ENCODE measurements around the gene MICB.
A peak's percentile ranks its signal among the peaks of the same experiment; 100 is the strongest.

MICB gene

DNA sequence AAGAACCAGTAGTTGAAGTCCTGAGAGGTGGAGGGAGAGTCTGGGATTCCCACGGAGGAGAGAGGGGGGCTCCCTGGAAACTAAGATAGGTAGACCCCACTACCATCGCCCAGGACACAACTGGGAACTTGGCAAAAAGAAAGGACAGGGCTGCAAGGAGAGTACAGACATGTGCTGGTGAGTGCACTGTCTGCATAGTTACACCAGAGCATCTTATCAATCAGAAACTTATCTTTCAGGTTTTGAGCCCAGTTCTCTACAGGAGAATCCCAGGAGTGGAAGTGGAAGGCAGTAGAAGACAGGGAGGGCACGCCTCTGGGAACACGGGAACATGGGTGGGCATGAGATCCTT, 61.6 kb downstream of the MICB start:
- H3K9ac ChIP-seq (ENCODE audit: low read length), result peak overlapping the region; percentile 69
- peak overlapping the region; percentile 41 for H3K4me3 ChIP-seq (ENCODE audit: insufficient read depth, low read length, poor library complexity, severe bottlenecking)
- H3K79me2 ChIP-seq (ENCODE audit: insufficient read depth, low read length), result peaks cover 12% of the 10 kb centered on the region; the same call in 1 of the 2 replicates
- no peak for TF ChIP-seq EZH2phosphoT487 (conservative IDR thresholded peaks at IDR 0.05; ENCODE audit: low read length)
- TF ChIP-seq, protein P1, sequence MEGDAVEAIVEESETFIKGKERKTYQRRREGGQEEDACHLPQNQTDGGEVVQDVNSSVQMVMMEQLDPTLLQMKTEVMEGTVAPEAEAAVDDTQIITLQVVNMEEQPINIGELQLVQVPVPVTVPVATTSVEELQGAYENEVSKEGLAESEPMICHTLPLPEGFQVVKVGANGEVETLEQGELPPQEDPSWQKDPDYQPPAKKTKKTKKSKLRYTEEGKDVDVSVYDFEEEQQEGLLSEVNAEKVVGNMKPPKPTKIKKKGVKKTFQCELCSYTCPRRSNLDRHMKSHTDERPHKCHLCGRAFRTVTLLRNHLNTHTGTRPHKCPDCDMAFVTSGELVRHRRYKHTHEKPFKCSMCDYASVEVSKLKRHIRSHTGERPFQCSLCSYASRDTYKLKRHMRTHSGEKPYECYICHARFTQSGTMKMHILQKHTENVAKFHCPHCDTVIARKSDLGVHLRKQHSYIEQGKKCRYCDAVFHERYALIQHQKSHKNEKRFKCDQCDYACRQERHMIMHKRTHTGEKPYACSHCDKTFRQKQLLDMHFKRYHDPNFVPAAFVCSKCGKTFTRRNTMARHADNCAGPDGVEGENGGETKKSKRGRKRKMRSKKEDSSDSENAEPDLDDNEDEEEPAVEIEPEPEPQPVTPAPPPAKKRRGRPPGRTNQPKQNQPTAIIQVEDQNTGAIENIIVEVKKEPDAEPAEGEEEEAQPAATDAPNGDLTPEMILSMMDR (IDR thresholded peaks at IDR 0.05; ENCODE audit: insufficient read depth, low read length, poor library complexity, severe bottlenecking), result no peak
- H3K9me2 ChIP-seq (replicated peaks; ENCODE audit: insufficient read depth, low read length), result no peaks in the 10 kb centered on the region
- H4K20me1 ChIP-seq (ENCODE audit: low read depth, low read length), result no peaks in the 10 kb centered on the region
- H3K27me3 ChIP-seq (ENCODE audit: low read length), result no peaks in the 10 kb centered on the region
- H3K27ac ChIP-seq (ENCODE audit: low read depth, low read length), result peak overlapping the region; percentile 94
- peak overlapping the region; percentile 77 for H3K4me2 ChIP-seq (ENCODE audit: low read depth, low read length, poor library complexity, severe bottlenecking)
- no peaks in the 10 kb centered on the region for H3K36me3 ChIP-seq (ENCODE audit: low read length)
- no peak overlapping the region for H2AFZ ChIP-seq (ENCODE audit: low read depth, low read length, severe bottlenecking)
- peaks cover 76% of the 10 kb centered on the region for H3F3A ChIP-seq (ENCODE audit: insufficient read depth)
- H3K9me3 ChIP-seq (ENCODE audit: insufficient read depth, low read length), result no peaks in the 10 kb centered on the region

DNA sequence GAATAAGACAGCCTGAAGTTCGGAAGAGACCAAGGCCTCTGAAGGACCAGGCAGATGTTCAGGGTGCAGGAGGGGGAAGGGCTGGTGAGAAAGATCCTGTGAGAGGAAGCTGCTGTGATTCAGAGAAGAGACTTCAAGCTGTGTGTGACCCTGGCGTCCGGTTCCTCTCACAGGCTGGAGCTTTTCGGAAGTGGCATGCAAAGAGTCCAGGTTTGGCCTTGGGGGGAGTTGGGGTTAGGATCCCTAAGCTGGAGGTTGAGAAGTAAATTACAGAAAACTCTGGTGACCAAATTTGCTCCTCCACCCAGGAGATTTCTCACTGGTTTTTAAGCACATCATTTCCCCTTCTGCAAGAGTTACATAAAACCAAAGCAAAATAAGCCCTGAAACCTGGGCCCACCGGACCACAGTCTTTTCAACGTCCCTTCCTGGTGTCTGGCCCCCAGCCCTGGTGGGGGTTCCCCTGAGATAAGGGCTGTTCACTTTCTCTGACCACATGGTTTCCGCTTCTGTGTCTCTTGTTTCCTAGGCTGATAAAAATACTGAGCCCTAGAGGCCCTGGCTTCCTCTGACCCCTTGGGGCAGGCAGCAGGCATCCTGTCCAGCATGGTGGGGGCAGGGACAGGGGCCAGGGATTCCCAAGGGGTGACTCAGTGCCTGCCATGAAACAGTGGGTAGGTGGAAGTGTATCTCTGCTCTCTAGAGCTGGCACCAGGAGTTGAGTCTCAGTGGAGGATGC, 62.2 kb downstream of the MICB start:
- H3K9me3 ChIP-seq (ENCODE audit: insufficient read depth, low read length), result no peaks in the 10 kb centered on the region
- no peaks in the 10 kb centered on the region for H3K27me3 ChIP-seq (ENCODE audit: low read length)
- TF ChIP-seq, protein P1 (IDR thresholded peaks at IDR 0.05; ENCODE audit: insufficient read depth, low read length, poor library complexity, severe bottlenecking), result no peak
- TF ChIP-seq EZH2phosphoT487 (conservative IDR thresholded peaks at IDR 0.05; ENCODE audit: low read length), result no peak
- H3K9ac ChIP-seq (ENCODE audit: low read length), result peak overlapping the region; percentile 69
- no peak overlapping the region for H2AFZ ChIP-seq (ENCODE audit: low read depth, low read length, severe bottlenecking)
- H3K79me2 ChIP-seq (ENCODE audit: insufficient read depth, low read length), result peaks cover 8% of the 10 kb centered on the region; the same call in 1 of the 2 replicates
- H3K4me3 ChIP-seq (ENCODE audit: insufficient read depth, low read length, poor library complexity, severe bottlenecking), result peak overlapping the region; percentile 41
- H3K9me2 ChIP-seq (replicated peaks; ENCODE audit: insufficient read depth, low read length), result no peaks in the 10 kb centered on the region
- H3K27ac ChIP-seq (ENCODE audit: low read depth, low read length), result peak overlapping the region; percentile 94
- H3K4me2 ChIP-seq (ENCODE audit: low read depth, low read length, poor library complexity, severe bottlenecking), result peak overlapping the region; percentile 77
- H3K36me3 ChIP-seq (ENCODE audit: low read length), result no peaks in the 10 kb centered on the region
- no peaks in the 10 kb centered on the region for H4K20me1 ChIP-seq (ENCODE audit: low read depth, low read length)
- H3F3A ChIP-seq (ENCODE audit: insufficient read depth), result peaks cover 73% of the 10 kb centered on the region

DNA sequence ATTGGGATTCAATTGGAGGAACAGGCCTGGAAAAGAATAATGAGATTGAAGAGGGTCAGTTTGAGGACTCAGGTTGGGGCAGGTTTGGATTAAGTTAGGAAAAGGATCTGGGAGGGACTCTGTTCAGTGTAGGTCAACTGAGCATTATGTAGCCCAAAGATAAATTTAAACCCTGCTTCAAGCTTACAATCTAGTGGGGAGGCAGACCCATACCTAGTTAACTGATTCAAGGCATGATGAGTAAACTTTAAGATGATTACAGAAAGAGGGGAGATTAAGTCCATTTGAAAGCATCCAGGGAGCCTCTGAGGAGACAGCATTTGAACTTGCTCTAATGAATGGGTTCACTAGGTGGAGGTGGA, 62.7 kb downstream of the MICB start:
- Histone ChIP-seq H4K20me1 (ENCODE audit: low read depth, low read length) (no peaks in the 10 kb centered on the region), H3K9me2 (replicated peaks; ENCODE audit: insufficient read depth, low read length) (no peaks in the 10 kb centered on the region), H3K27me3 (ENCODE audit: low read length) (no peaks in the 10 kb centered on the region), H3K36me3 (ENCODE audit: low read length) (no peaks in the 10 kb centered on the region), H3F3A (ENCODE audit: insufficient read depth) (peaks cover 78% of the 10 kb centered on the region), H3K9ac (ENCODE audit: low read length) (peak overlapping the region; percentile 69), H3K4me2 (ENCODE audit: low read depth, low read length, poor library complexity, severe bottlenecking) (peak overlapping the region; percentile 77), H3K79me2 (ENCODE audit: insufficient read depth, low read length) (peaks cover 8% of the 10 kb centered on the region; the same call in 1 of the 2 replicates), H2AFZ (ENCODE audit: low read depth, low read length, severe bottlenecking) (no peak overlapping the region), H3K27ac (ENCODE audit: low read depth, low read length) (peak overlapping the region; percentile 94), H3K9me3 (ENCODE audit: insufficient read depth, low read length) (no peaks in the 10 kb centered on the region), H3K4me3 (ENCODE audit: insufficient read depth, low read length, poor library complexity, severe bottlenecking) (peak overlapping the region; percentile 0)
- TF ChIP-seq, protein P1 (IDR thresholded peaks at IDR 0.05; ENCODE audit: insufficient read depth, low read length, poor library complexity, severe bottlenecking), result no peak

Data from SU-DHL-6 (cell line).